Measurements from ENCODE around the gene RNPS1. TPM values are rescaled to one million over a fixed set of nuclear protein-coding genes. Genes with fewer than 3 reads are reported as not detected.
"Not testable (repeated sequence)": the region's sequence is repeated elsewhere in the genome, so short reads cannot be mapped to it uniquely, and the experiment has no call there.

RNPS1 gene
- total and polyA plus RNA-seq, 12 donors: 61.7 to 136 (median 118) TPM

DNA sequence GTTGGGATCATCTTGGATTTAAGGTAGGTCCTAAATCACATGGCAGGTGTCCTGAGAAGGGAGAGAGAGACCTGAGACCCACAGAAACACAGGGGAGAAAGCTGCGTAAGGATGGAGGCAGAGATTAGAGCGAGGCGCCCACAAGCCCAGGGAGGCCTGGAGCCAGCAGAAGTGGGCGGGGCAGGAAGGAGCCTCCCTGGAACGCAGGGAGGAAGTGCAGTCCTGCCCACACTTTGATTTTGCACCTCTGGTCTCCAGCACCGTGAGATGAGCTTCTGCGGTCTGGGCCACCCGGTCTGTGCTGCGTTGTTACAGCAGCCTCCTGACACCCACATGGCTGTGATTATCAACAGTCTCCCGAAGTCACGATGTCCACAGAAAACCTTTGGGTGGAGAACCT lies 25.3 kb downstream of the RNPS1 start:
- 75 to 78% methylated on average over 11 of the region's 11 CpGs for WGBS, 2 donors
- ATAC-seq (no peak), DNase-seq (no peak)
- no peaks in the 10 kb centered on the region for H3K9me3 ChIP-seq
- H3K27me3 ChIP-seq: peaks cover 0 to 6% (median 0%) of the 10 kb centered on the region in 7 donors
- no peak overlapping the region for H3K4me3 ChIP-seq
- H3K4me1 ChIP-seq: peaks cover 0 to 15% (median 6%) of the 10 kb centered on the region in 9 donors
- intact Hi-C loops (cut with DNase I): no loop called here
- TF ChIP-seq, protein P1, sequence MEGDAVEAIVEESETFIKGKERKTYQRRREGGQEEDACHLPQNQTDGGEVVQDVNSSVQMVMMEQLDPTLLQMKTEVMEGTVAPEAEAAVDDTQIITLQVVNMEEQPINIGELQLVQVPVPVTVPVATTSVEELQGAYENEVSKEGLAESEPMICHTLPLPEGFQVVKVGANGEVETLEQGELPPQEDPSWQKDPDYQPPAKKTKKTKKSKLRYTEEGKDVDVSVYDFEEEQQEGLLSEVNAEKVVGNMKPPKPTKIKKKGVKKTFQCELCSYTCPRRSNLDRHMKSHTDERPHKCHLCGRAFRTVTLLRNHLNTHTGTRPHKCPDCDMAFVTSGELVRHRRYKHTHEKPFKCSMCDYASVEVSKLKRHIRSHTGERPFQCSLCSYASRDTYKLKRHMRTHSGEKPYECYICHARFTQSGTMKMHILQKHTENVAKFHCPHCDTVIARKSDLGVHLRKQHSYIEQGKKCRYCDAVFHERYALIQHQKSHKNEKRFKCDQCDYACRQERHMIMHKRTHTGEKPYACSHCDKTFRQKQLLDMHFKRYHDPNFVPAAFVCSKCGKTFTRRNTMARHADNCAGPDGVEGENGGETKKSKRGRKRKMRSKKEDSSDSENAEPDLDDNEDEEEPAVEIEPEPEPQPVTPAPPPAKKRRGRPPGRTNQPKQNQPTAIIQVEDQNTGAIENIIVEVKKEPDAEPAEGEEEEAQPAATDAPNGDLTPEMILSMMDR (IDR thresholded peaks at IDR 0.05): no peak
- H3K27ac ChIP-seq: no peak overlapping the region
- peaks cover 0 to 84% (median 53%) of the 10 kb centered on the region in 9 donors for H3K36me3 ChIP-seq

DNA sequence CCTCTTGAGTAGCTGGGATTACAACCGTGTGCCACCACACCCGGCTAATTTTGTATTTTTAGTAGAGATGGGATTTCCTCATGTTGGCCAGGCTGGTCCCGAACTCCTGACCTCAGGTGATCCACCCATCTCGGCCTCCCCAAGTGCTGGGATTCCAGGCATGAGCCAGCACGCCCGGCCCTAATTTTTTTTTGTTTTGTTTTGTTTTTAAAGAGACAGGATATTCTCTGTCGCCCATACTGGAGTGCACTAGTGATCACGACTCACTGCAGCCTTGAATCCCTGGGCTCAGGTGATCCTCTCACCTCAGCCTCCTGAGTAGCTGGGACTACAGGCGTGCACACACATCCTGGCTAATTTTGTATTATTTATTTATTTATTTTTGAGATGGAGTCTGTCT lies 27.6 kb downstream of the RNPS1 start:
- H3K4me1 ChIP-seq: peaks cover 13 to 34% (median 23%) of the 10 kb centered on the region in 9 donors
- DNase-seq; H3K9me3 ChIP-seq; H3K27ac ChIP-seq; intact Hi-C loops (cut with DNase I); ATAC-seq; H3K4me3 ChIP-seq: not testable (repeated sequence)
- WGBS, 2 donors: 67 to 68% methylated on average over 9 of the region's 9 CpGs
- H3K27me3 ChIP-seq: peaks cover 0 to 29% (median 8%) of the 10 kb centered on the region in 7 donors
- H3K36me3 ChIP-seq: peaks cover 0 to 68% (median 47%) of the 10 kb centered on the region in 9 donors

DNA sequence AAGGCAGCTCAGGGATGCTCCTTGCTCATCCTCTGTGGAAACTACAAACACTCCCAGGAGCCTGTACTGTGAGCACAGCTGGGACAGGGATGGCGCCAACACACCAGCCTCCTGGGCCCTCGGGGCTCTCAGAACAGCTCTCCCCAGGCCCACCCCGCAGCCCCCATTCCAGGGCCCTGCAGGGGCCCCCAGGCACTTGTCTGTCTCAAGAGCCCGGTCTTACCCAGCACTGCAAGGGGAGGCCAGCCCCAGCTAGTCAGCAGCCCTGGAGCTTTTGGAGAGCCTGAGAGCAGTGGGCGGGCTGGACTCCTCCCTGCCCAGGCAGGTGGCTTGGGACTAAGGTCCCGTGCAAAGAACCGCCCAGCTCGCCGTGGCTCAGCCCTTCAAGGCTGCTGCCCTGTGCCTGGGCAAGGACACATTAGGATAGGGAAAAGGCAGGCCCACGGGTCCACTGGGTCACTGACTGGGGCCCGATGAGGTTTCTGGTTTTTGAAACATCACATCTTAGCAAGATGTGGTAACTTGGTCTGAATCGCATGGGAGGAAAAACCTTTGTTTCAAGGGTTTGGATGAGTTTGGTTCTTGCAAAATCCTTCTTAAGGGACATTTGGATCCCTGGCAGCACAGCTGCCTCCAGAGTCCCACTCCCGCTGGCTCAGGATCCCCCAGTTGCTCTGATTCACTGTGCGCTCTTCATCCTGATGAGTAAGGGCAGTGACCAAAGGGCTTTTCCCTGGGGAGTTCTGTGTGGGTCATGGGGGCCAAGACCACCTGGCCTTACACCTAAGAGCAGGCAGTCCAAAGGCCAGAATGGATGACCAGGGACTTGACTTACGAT lies 28.9 kb downstream of the RNPS1 start:
- ATAC-seq: peak in 6 of 8 donors; percentile 3 to 9 (median 4)
- DNase-seq: no peak
- TF ChIP-seq, protein P1 (IDR thresholded peaks at IDR 0.05): no peak
- Histone ChIP-seq H3K36me3 (peaks cover 4 to 68% (median 48%) of the 10 kb centered on the region in 9 donors), H3K9me3 (no peaks in the 10 kb centered on the region), H3K4me3 (no peak overlapping the region), H3K27ac (peak overlapping the region in 1 of 10 donors; percentile 58), H3K4me1 (peaks cover 13 to 33% (median 23%) of the 10 kb centered on the region in 9 donors), H3K27me3 (peaks cover 0 to 30% (median 8%) of the 10 kb centered on the region in 7 donors)
- intact Hi-C loops (cut with DNase I): no loop called here
- 79% methylated on average over 15 of the region's 15 CpGs for WGBS, 2 donors

DNA sequence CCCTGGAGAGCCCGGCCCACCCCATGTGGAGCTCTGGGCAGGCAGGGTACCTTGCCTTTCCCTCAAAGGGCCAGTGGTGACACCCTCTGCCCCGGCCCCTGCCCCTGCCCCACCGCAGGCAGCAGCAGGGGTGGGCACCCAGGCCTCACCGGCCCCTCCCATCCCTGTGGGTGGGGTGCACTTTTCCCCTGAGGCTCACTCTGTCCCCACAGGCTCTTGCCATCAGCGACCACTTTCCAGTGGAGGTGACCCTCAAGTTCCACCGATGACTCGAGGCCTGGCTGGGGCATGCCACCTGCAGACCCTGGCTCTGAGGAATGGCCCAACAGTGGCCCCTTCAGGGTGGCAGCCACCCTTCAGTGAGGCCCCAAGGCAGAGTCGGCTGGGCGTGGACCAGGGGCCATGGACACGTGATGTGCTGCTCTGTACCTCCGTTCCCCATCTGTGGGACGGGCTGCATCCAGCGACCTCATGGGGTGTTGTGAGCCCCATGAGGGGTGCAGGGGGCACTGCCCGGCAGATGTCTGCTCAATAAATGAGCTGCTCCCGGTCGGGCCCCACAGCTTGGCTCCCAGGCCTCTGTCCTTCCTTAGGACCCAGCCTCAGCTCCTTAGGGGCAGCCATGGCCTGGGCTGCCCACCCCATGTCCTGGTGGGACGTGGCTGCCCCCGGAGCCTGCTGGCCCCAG lies 29.6 kb downstream of the RNPS1 start:
- peaks cover 0 to 30% (median 8%) of the 10 kb centered on the region in 7 donors for H3K27me3 ChIP-seq
- H3K36me3 ChIP-seq: peaks cover 4 to 68% (median 42%) of the 10 kb centered on the region in 9 donors
- WGBS, 2 donors: 57 to 58% methylated on average over 17 to 18 of the region's 18 CpGs
- H3K4me3 ChIP-seq: peak overlapping the region in 1 of 10 donors; percentile 49
- TF ChIP-seq, protein P1 (IDR thresholded peaks at IDR 0.05): no peak
- DNase-seq (no peak), ATAC-seq (peak in 6 of 8 donors; percentile 16 to 39 (median 32))
- intact Hi-C loops (cut with DNase I): no loop called here
- H3K4me1 ChIP-seq: peaks cover 13 to 33% (median 23%) of the 10 kb centered on the region in 9 donors
- no peaks in the 10 kb centered on the region for H3K9me3 ChIP-seq
- H3K27ac ChIP-seq: peak overlapping the region in 3 of 10 donors; percentile 9 to 58 (median 10)

Measured in heart right ventricle (tissue), 16 donors.